ENCODE results near the gene VSTM1. TPM values are rescaled to one million over a fixed set of nuclear protein-coding genes. Genes with fewer than 3 reads are reported as not detected.

Gene VSTM1
- total and polyA plus RNA-seq, 4 donors: 0.07 to 1.3 TPM; not detected in 2

- TF ChIP-seq ATF3 (IDR thresholded peaks at IDR 0.05) (no peak), MAX (IDR thresholded peaks at IDR 0.05) (no peak), TAF1 (conservative IDR thresholded peaks at IDR 0.05) (no peak)
Measured at GRCh38 chr19:54029930-54030490, 33.7 kb downstream of the VSTM1 start (continued).

- no peak overlapping the region for H3K4me3 ChIP-seq (ENCODE audit: low read depth in 1 of 3, low read length in 3 of 3)
- no peak overlapping the region for H3K27ac ChIP-seq (ENCODE audit: low read depth in 1 of 2, low read length in 2 of 2)
- H3K36me3 ChIP-seq (ENCODE audit: control insufficient read depth in 4 of 4, insufficient read depth in 3 of 4, low read depth in 1 of 4, low read length in 3 of 4): no peaks in the 10 kb centered on the region
- no peak overlapping the region for H3K9ac ChIP-seq (ENCODE audit: low read depth in 1 of 2, low read length in 2 of 2)
- TF ChIP-seq MAX (IDR thresholded peaks at IDR 0.05): no peak
- no peak for TF ChIP-seq REST (IDR thresholded peaks at IDR 0.05)
- no peak for TF ChIP-seq HNF4A (conservative IDR thresholded peaks at IDR 0.05)
- TF ChIP-seq SP1 (IDR thresholded peaks at IDR 0.05): no peak
- no peak for TF ChIP-seq ZBTB33 (IDR thresholded peaks at IDR 0.05)
- no peak for TF ChIP-seq RXRA (IDR thresholded peaks at IDR 0.05)
- H3K9me3 ChIP-seq (ENCODE audit: control insufficient read depth in 4 of 4, low read length in 3 of 4): no peaks in the 10 kb centered on the region
- H3K4me1 ChIP-seq (ENCODE audit: control insufficient read depth in 4 of 4, insufficient read depth in 4 of 4, low read length in 3 of 4): no peaks in the 10 kb centered on the region
- no peaks in the 10 kb centered on the region for H3K27me3 ChIP-seq (ENCODE audit: control insufficient read depth in 4 of 4, insufficient read depth in 4 of 4, low read length in 3 of 4)
- DNase-seq (ENCODE audit: low spot score): no peak
- WGBS: 68% methylated on average over 3 of the region's 3 CpGs
Measured at GRCh38 chr19:54029301-54029700, 34.4 kb downstream of the VSTM1 start.

GRCh38 chr19:54026656-54027055, 37.0 kb downstream of the VSTM1 start:
- Histone ChIP-seq H3K9me3 (ENCODE audit: control insufficient read depth in 4 of 4, low read length in 3 of 4) (no peaks in the 10 kb centered on the region), H3K4me1 (ENCODE audit: control insufficient read depth in 4 of 4, insufficient read depth in 4 of 4, low read length in 3 of 4) (no peaks in the 10 kb centered on the region), H3K27ac (ENCODE audit: low read depth in 1 of 2, low read length in 2 of 2) (no peak overlapping the region), H3K9ac (ENCODE audit: low read depth in 1 of 2, low read length in 2 of 2) (no peak overlapping the region), H3K27me3 (ENCODE audit: control insufficient read depth in 4 of 4, insufficient read depth in 4 of 4, low read length in 3 of 4) (no peaks in the 10 kb centered on the region), H3K4me3 (ENCODE audit: low read depth in 1 of 3, low read length in 3 of 3) (no peak overlapping the region), H3K36me3 (ENCODE audit: control insufficient read depth in 4 of 4, insufficient read depth in 3 of 4, low read depth in 1 of 4, low read length in 3 of 4) (no peaks in the 10 kb centered on the region)
- TF ChIP-seq ATF3 (IDR thresholded peaks at IDR 0.05): no peak
- no peak for TF ChIP-seq REST (IDR thresholded peaks at IDR 0.05)
- TF ChIP-seq GABPA (IDR thresholded peaks at IDR 0.05 in 1 of 2, conservative IDR thresholded peaks at IDR 0.05 in 1 of 2): no peak
- TF ChIP-seq EGR1 (IDR thresholded peaks at IDR 0.05; ENCODE audit: low read depth in 2 of 2): no peak
- no peak for TF ChIP-seq YY1 (IDR thresholded peaks at IDR 0.05)
- TF ChIP-seq TAF1 (conservative IDR thresholded peaks at IDR 0.05): no peak
- no peak for TF ChIP-seq CTCF (IDR thresholded peaks at IDR 0.05; ENCODE audit: low read depth, low read length, missing input control)
- no peak for TF ChIP-seq HNF4A (conservative IDR thresholded peaks at IDR 0.05)
- TF ChIP-seq FOXA1 (IDR thresholded peaks at IDR 0.05): no peak
- TF ChIP-seq FOXA2 (IDR thresholded peaks at IDR 0.05): no peak
- no peak for TF ChIP-seq SP1 (IDR thresholded peaks at IDR 0.05)
- no peak for TF ChIP-seq NR2F2 (IDR thresholded peaks at IDR 0.05)
- TF ChIP-seq MAX (IDR thresholded peaks at IDR 0.05): no peak
- no peak for TF ChIP-seq RAD21 (IDR thresholded peaks at IDR 0.05)
- no peak for DNase-seq (ENCODE audit: low spot score)
- 54% methylated on average over 7 of the region's 7 CpGs for WGBS
